GM21515 (cell line): ENCODE data around the gene SEMA3F.
A peak's percentile ranks its signal among the peaks of the same experiment; 100 is the strongest.

Source experiments
- ATAC-seq: cut with Tn5 transposase; IDR thresholded peaks from one replicate; pipeline ENCODE4 v1.9.1; 2021; ENCODE audit not compliant: unreplicated experiment

SEMA3F gene

DNA sequence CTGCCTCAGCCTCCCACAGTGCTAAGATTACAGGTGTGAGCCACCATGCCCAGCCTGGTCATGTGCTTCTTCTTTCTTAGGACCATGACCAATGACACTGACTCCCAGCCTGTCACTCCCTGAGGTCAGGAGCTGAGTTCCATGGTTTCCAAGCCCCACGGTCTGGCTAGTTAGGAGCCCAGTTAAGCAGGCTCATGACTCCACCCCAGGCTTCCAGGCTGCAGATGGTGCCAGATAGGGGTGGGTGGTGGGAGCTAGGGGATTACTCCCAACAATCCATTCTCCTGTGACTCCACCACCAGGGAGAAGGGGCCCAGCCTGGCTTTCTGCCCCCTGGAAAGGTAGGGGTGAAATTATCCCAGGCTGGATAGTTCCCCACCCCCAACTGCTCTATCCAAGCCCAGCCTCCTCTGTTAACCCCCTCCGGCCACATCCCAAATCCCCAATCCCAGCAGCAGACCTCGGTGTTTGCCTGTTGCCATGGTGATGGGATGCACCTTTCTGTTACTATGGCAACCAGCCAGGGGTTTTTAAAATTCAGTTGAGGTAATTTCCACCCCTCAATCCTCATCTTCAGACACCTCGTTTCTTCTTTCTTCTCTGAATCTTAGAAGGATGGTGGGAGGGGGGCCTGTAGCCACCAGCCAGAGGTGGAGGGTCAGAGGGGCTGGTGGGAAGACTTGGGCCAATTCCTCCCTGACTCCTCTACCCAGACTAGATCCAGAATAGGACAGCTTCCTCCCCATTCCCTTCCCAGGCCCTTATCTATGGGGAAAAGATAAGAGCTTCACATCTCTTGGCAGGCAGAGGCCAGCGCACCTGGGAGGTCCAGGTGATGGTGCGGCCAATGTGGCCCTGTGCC, 22.5 kb upstream of the SEMA3F start:
- no peak for ATAC-seq

DNA sequence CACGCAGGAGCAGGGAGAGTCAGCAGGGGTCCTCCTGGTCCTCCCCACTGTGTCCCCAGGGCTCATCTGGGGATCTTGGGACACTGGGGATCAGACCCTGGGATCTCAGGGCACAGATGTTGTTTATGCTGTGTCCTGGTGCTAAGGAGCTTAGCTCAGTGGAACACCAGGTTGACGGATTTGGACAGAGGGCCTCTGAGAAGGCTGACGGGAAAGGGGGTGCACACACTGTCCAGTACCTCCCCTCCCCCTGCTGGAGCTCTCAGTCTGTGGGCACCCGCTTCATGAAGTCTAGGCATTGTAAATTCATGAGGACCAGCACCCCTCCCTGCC, 21.9 kb upstream of the SEMA3F start:
- ATAC-seq = no peak

DNA sequence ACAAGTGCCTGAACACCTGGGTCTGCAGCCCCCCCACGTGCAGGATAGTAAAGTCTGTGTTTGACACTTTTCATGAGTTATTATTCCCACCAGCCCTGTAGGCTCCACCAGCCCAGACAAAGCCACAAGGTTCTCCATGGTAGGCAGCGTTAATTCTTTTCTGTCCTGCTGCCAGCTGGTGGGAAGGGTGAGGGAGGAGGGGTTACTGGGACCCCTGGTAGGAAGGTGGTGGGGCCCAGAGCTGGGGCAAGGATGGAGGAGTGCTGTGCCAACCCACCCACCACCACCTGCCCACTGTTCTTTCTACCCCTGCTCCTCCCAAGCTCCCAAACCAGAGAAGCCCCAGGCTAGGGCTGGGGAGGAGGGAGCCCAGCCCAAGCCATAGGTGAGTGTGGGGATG, 20.8 kb upstream of the SEMA3F start:
- ATAC-seq = no peak

DNA sequence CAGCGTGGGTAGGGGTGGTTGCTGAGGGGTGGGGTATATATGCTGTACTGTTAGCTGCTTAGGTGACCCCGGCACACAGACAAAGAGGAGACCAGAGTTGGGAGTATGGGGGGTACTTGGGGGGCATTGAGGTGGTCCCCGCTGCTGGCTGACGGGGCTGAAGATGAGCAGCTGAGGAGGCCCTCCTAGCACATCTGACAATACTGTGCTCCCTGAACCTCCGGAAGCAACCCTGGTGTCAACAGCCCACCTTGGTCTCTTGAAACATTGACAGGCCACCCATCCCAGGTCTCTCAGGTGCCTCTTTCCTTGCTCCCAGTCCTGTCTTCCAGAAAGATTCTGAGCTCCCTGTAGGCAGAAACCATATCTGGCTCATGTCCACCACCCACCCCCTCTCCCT, 19.2 kb upstream of the SEMA3F start:
- ATAC-seq = no peak

DNA sequence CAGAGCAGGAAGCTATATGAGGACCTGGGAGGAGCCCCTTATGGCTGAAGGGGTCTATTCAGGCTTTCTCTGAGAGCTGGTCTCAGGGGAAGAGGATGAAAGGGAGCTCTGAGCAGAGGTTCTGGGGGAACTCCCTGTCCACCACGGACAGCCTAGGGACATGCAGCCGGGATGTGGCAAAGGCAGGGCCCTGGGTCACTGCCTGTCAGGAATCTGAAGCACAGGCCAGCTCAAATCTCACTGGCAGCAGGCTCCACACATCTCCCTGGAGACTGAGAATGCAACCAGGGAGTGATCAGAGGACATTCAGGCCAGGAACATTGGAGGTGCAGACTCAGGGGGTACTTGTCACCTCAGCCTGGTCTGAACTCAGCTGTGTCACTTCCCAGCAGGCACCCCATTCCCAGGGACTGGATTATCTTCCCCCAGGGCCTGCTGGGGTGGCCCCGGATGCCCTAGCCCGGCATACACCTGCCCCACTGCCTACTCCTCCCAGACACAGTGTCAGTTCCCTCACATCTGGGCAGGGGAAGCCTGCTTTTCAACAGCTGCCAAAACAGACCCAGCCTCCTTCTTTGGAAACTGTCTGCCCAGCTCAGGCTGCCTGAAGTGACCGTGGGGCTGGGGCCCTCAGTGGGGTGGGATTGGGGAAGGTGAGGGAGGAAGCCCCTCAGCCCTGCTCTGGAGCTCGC, 18.3 kb upstream of the SEMA3F start:
- no peak for ATAC-seq

DNA sequence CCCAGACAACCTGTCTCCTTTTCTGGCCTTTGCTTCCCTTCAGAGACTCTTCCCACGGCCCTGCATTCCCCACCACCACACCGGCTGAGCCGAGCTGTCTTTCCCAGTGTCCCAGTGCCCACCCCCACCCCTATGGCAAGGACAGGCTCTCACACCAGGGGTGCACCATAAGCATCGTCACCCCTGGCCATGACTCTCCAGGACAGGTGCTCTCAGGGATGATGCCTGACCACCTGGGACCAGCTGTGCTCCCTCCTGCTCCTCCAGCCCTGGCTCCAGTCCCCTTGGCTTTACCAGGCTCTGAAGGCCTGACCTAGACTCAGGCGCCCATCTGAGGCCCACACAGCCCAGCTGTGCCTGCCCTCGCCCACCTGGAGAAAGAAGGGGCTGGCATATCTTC, 17.6 kb upstream of the SEMA3F start:
- ATAC-seq = no peak

DNA sequence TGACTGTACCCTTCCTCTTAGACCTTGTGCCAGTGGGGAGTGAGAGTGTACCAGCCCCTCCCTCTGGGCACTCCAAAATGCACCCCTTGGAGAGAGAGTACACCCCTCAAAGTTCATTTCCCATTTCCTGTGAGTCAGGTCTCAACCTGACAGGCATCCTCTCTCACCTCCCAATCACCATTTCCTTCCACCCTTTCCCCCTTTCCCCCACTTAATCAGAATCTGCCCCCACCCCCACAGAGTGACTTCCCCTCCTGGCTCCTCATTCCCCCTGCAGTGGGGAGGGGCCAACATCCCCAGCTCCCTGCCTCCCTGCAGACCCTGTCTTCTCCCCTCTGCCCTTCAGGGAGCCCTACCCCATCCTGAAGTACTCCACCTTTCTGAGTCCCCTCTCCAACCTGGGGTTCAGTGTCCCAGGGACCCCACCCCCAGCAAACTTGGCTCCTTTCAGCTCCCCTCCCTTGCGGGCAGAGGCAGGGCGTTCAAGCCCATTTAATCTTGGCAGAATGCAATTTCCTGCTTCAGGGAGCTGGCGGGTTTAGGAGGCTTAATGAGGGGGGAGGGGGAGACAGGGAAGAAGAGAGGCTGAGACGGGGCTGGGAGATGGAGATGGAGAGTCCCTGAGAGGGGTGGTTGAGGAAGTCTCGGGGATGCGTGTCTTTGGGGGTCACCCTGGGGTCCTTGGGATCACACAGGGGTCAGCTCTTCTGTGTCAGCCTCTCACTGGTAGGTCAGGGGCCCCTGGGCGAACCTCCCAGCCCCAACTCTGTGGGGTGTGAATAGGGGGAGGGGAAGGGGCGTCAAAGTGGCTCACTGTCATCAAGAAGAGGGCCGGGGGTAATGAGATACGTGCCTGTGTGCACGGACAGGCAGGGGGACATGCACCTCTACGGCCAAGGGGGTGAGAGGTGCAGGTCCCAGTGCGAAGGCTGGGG, 16.6 kb upstream of the SEMA3F start:
- no peak for ATAC-seq

DNA sequence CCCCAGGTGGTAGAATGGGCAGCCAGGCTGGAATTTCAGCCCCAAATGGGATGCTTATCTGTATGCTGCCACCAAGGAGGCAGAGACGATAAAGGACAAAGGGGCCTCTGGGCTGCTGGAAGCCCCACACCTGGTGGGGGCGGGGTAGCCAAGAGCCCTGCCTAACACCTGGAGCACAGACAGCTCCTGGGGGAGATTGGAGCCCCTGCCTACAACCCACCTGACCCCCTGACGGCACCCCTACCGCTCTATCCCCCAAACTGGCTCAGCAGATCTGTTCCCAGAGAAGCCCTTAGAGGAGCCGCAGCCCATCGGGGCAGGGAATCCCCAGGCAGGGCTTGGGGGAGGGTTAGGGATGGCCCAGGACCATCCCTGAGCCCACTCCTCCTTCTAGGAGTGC, 15.8 kb upstream of the SEMA3F start:
- ATAC-seq = no peak

DNA sequence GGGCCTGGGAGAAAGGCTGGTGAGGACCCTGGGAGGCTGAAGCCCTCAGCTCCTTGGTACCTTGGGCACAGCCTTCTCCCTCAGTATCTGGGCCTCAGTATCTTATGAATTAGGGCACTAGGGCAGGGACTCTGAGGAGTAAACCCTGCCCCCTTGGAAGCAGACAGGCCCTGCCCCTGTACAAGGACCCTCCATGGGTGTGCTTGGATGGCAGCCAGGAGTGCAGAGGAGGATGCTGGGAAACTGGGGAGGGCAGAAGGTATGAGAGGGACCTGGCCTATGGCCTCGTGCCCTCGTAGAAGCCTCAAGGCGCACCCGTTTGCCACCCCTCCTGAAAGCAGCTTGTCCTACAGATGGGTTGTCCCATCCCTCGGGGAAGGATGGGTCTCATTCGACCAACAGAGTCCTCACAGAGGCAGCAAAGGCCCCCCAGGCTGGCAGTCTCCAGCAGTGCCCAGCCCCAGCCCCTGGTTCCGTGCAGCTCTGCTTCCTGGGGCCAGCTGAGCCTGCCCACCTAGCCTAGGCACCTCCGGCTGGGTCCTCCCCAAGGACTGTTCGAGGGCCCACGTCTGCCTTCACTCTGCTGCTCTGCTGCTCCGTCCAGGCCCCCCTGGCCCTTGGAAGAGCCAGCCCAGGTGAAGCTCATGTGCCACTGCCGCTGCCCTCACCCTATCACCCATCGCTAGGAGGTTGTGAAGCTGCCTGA, 15.3 kb upstream of the SEMA3F start:
- ATAC-seq = no peak

DNA sequence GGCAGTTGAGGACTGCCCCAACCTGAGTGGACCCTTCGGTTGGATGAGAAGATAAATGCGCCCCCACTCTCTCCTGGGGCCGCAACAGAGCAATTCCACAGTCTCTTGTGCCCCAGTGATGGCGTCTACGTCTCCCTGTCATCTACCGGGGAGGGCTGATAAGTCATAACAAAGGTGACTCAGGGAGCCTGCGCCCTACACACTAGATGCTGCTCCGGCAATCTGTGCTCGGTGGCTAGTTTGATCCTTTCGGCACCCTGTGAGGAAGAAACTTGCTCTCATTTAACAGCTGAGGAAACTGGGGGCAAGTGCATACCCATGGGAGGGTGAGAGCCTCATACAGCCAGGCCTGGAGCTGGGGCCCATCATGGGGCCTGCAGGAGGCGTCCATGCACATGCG, 14.1 kb upstream of the SEMA3F start:
- ATAC-seq = no peak

DNA sequence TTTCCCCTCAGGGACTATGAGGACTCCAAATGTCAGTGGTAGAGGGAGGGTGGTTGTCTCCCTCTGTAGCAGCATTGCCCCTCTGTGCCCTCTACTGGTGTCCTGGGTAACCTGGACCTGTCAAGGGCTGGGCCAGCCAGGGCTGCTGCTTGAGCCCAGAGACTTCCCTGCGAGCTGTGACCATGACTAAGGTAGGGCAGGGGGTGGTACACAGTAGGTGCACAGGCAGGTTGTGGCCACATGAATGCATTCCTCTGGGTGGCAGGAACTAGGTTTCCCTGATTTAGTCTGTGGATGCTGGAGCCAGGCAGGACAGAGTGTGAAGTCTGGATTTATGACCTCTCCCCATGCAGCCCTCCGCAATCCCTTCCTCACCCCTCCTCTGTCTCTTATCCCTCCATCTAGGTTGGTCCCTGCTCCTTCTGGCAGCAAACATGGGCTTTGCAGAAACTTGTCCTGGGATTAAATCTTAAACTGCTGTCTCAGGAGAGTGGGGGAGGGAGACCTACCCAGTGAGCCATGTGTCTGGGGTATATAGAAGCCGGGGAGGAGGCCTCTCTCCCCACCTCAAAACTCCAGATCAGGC, 8.7 kb upstream of the SEMA3F start:
- ATAC-seq = no peak

DNA sequence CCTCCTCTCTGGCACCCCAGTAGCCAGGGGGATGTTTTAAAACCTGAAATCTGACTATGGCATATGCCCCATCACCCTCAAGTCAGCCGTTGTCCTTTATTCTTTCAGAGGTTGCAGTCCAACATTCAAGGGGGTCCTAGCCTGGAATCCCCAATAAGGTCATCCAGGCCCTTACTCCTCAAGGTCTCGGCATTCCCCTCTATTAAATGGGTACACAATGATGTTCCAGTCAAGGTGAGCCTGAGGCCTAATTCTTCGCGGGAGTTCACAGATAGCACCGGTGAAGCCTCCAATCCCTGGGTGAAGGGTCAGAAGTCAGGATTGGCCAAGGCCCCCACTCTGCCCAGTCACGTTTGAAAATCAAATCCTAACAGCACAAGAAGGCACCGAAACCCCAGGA, 8.1 kb upstream of the SEMA3F start:
- no peak for ATAC-seq

DNA sequence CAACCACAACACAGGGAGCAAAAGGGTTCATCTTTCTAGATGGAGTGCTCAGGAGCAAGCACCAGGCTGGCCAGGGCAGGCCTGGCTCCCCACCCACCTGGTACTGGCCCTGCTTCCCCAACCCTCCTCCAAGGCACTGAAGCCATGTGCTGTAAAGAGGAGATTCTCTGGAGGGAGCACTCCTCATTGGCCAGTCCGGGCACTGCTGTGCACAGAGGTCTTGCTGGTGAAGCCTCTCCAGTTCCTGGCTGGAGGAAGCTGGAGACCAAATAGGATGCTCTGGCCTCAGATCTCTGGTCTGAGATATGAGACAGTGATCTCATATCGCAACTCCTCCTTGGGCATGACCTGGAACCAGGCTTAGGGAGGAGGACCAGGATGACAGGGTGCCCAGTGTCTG, 7.7 kb upstream of the SEMA3F start:
- ATAC-seq = no peak

DNA sequence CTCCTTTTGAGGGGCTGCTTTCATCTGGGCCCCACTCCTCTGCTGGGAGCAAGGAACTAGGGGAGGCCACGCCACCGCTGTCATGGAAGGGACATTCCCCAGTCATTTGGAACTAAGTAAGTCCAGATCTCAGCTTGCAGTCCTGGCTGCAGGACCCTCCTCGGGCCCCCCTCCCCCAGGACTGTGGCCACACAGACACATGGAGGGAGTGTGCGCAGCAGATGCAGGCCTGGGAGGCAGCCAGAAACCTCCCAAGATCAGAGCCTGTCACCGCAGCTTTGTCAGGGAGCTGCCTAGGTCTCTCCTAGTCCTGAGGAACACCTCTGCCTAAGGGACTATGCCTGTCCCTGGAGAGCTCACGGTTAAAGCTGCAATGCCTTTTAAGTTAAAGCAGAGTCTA, 7.3 kb upstream of the SEMA3F start:
- ATAC-seq = no peak

DNA sequence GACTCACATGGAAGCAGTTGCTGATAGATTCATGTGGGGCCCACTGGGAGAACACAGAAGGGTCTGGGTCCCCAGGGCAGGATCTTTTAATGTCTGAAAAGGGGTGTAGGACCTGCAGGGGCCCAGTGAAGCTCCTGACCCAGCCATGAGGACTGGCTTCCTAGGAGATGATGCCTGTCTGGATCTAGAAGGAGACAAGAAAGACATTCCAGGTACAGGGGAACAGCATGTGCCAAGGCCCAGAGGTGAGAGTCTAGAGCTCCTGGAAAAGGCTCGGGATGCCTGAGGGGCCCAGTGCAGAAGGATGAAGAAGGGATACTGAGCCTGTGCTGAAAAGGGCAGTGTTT, 4.7 kb upstream of the SEMA3F start:
- ATAC-seq = no peak

DNA sequence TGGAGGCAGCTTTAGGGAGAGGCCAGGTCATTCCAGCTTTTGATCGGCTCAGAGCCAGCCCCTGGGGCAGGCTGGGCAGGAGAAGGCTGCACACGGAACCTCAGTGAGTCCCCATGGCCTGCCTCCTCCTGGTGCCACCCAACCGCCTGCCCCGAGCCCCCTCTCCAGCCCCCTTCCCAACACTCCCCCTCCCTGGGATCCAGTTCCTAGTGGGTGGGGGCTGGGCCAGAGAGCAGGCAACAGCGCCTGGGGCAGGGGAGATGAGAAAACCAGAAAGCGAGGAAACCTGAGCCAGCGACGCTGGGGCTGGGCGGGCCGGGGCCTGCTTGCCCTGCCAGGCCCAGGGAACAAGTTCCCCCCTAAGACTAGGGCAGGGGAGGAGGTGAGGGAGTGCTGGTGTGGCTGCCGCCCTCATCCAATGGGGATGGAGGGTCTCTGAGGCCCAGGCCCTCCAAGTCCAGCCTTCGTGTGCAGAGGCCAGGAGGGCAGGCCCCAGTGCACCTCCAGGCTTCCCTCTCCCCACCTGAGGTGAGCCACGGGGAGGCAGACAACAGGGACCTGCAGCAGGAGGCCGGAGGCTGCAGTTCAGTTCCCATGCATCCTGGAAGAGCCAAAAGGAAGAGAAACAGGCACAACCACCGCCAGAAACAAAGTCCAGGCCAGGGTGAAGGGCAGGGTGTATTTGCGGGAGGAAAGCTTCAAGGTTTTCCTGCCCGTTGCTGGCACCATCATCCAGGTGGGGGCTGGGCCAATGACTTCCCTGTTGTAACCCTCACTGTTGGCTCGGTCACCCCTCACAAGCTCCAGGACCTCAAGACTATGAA, 4.0 kb upstream of the SEMA3F start:
- ATAC-seq = no peak

DNA sequence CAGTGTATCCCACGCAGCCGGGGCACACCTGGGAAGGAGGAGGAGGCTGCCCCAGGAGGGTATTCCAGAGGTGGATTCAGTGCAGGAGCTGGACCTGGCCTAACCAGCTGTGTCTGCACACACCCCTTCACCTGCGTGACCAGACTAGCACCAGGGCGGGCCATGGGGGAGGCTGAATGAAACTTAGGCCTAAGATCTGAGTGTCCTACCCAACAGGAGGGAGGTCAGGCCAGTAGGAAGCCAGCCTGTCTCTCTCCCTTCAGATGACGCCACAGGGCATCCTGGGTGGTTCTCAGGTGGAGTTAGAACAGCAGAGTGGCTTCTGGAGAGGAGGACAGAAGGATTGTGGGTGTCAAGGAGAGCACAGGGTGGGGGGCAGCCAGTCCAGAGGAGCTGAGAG, 3.4 kb upstream of the SEMA3F start:
- no peak for ATAC-seq

DNA sequence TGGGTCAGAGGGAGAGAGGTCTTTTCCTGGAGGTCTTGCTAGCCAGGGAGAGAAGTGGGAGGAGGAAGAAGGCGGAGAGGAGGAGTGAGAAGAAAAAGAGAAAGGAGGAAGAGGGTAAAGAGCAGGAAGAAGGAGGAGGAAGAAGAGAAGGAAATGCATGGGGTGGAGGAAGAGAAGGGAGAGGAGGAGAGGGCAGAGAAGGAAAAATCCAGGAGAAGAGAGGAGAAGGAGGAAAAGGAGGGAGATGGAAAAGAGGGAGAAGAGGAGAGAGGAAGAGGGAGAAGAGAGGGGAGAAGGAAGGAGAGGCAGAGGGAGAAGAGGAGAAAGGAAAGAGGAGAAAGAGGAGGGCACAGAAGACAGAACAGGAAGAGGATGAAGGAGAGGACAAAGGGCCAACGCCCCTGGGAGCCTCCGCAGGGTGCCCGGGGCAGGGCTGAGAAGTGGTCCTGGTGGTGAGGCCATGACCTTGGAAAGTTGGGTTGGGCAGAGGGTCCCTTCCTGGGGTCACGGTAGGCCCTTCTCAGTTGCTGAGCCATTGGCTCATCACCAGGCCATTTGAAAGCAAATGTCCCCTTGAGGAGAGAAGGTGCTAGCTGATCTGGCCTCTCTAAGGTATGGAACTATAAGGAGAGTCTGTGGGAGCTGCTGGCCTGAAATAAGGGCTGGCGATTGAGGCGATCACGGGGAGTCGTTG, 1.2 kb upstream of the SEMA3F start:
- ATAC-seq = no peak

DNA sequence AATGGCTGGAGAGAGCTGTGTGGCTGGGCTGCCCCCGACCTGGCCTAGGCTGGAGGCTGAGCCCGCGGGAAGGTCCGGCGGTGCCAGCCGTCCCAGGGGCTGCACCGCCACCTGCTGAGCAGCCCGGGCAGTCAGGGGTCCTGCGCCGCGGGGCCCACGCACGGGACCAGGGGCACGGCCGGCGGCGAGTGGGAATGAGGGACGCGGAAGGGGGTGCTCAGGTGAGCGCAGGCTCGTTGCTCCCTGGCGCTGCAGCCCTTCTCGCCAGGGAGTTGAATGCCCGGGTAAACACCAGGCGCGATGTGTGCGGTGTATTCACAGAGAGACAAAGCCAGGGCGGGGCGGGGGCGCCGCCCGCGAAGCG, 666 bp upstream of the SEMA3F start:
- peak; percentile 11 for ATAC-seq
